SK-N-MC (cell line): ENCODE measurements around the gene NUDT12.

ENCODE experiments used
- DNase-seq: peaks from one replicate; pipeline ENCODE4 v3.0.0-alpha.2; 2011; ENCODE audit warnings: low read depth, low spot score
- H3K27ac ChIP-seq: fragments of 200-600 bp; sonication (generic); 2 replicates; pipeline ENCODE4 v1.5.1; 2016; ENCODE audit warnings: mixed run types
- H3K36me3 ChIP-seq: fragments of 200-600 bp; sonication (generic); 2 replicates; pipeline ENCODE4 v1.6.1; 2017; ENCODE audit warnings: antibody characterized with exemption, low read length, mixed read lengths; ENCODE audit not compliant: insufficient read depth
- H3K4me3 ChIP-seq: fragments of 200-600 bp; sonication (generic); 2 replicates; pipeline ENCODE4 v1.5.1; 2016
- H3K9ac ChIP-seq: fragments of 200-600 bp; sonication (generic); 2 replicates; pipeline ENCODE4 v1.8.0; 2017; ENCODE audit warnings: mixed run types, mixed read lengths; ENCODE audit not compliant: insufficient read length
- H3K9me3 ChIP-seq: fragments of 200-600 bp; sonication (generic); 2 replicates; pipeline ENCODE4 v1.6.1; 2017; ENCODE audit warnings: low read depth, mild to moderate bottlenecking, antibody characterized with exemption, low read length, moderate library complexity, mixed read lengths
- EZH2 ChIP-seq: fragments of 200-600 bp; sonication (generic); IDR thresholded peaks from one replicate; pipeline ENCODE4 v1.6.1; 2017; ENCODE audit warnings: antibody characterized with exemption
- FOXP2 ChIP-seq: optimal IDR thresholded peaks from 2 replicates; pipeline ENCODE3; 2011; ENCODE audit warnings: mild to moderate bottlenecking, moderate library complexity; ENCODE audit not compliant: insufficient read depth; ENCODE audit errors: extremely low read length, control extremely low read depth
- POLR2AphosphoS5 ChIP-seq: IDR thresholded peaks from 2 replicates; pipeline ENCODE4 v1.6.1; 2012; ENCODE audit warnings: mild to moderate bottlenecking, low read depth, low read length, borderline replicate concordance

The NUDT12 gene

DNA sequence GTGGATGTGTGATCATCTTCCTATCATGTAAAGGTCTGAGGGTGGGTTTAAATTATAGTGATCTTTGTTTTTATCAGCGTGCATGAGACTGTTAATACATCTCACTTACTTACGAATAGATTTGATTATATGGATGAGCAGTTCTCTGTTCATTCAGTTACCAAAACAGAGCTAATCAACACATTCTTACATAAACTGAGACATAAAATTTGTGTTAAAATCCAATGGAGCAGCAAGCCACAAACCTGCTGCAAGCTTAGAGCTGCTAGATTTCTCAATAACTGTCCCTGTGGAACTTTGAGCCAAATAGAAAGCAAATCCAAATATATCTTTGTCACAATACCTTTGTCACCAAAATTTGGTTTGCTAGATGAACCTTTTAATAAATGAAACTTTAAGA, 50.1 kb downstream of the NUDT12 start:
- Histone ChIP-seq H3K9ac (no peak overlapping the region), H3K27ac (peak overlapping the region; percentile 77), H3K36me3 (no peaks in the 10 kb centered on the region), H3K9me3 (no peaks in the 10 kb centered on the region), H3K4me3 (peak overlapping the region; percentile 45; the same call in 1 of the 2 replicates)
- no peak for DNase-seq
- TF ChIP-seq POLR2AphosphoS5 (no peak), FOXP2 (no peak), EZH2 (no peak)

DNA sequence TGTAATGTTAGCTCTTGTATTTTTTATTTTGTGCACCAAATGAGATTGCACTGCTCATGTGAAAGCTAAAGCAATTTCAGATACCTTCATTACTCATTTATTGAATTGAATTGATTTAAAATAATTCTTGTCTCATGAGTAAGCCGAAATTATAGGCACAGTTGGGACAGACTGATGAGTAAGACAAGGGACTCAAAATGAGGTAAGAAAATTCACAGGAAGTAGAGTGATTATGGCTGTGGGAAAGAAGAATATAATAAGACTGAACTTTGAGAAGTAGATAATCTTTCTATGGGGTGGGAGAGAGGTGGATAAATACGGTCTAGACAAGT, 51.1 kb downstream of the NUDT12 start:
- no peak overlapping the region for H3K4me3 ChIP-seq
- no peak for TF ChIP-seq EZH2
- no peak for TF ChIP-seq POLR2AphosphoS5
- TF ChIP-seq FOXP2: no peak
- 0 out of 2 replicates have a peak, but pooled peaks cover 2% of the 10 kb centered on the region for H3K9me3 ChIP-seq
- peak overlapping the region; percentile 53; the same call in 1 of the 2 replicates for H3K27ac ChIP-seq
- H3K9ac ChIP-seq: no peak overlapping the region
- no peak for DNase-seq
- H3K36me3 ChIP-seq: no peaks in the 10 kb centered on the region

- H3K4me3 ChIP-seq: no peak overlapping the region
Observed at GRCh38 chr5:103510851-103511553, 51.6 kb downstream of the NUDT12 start.

DNA sequence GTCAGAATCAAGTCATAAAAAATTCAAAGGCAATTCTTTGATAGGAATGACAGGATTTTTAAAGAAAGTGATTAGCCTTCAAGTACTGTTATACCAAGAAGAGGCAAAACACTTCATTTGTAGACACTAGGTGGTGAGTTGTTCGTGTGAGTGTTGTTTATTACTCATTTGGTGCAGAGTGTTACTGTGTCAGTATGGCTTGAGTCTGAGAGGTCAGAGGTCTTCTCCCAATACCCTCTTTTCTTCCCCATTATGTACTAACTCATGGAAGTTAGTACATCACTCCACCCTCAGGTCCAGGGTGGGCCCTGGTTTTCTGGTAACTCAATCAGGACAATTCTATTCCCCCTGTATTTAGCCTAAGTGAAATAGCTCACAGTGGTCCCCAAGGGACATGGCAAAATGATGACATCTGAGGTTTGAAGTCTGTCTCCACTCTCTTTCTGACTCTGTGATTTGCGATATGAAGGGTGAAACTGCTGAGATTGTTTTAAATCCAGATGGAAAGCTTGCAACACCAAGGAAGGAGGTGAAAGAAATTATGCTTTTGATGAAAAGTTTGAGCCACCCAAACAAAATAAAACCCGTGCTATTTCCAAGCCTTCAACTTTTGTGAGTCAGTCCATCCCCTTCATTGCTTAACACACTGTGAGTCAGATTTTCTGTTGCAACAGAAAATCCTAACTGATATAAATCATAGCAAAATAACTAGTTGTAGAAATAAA, 56.8 kb downstream of the NUDT12 start:
- no peak for TF ChIP-seq POLR2AphosphoS5
- no peak for TF ChIP-seq FOXP2
- TF ChIP-seq EZH2: no peak

More at GRCh38 chr5:103510851-103511553, 51.6 kb downstream of the NUDT12 start:
- H3K9me3 ChIP-seq: 0 out of 2 replicates have a peak, but pooled peaks cover 2% of the 10 kb centered on the region
- TF ChIP-seq FOXP2 (no peak), EZH2 (no peak), POLR2AphosphoS5 (no peak)
- DNase-seq: no peak
- H3K9ac ChIP-seq: no peak overlapping the region
- H3K36me3 ChIP-seq: no peaks in the 10 kb centered on the region
- H3K27ac ChIP-seq: no peak overlapping the region; the same call in 1 of the 2 replicates

DNA sequence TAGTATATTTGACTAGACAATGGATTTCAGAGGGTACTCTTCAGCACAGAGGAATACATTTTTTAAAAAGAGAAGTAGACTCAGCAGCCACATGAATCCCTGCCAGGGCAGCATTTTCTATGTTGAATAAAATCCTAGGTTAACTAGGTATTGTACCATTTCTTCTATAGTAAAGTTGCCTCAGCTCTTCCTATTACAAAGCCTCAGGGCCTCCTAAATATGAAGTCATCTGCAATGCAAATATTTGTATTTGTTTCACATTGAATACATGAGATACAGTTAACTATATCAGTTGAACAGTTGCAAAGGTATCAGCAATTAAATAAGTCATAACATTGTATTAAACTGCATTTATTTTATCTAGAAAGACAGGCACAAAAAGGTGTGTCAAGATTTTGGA, 59.5 kb downstream of the NUDT12 start:
- 0 out of 2 replicates have a peak, but pooled peaks cover 2% of the 10 kb centered on the region for H3K9me3 ChIP-seq
- no peak for TF ChIP-seq FOXP2
- 0 out of 2 replicates have a peak overlapping the region, but pooled peaks have one; percentile 14 for H3K4me3 ChIP-seq
- H3K9ac ChIP-seq: no peak overlapping the region
- H3K27ac ChIP-seq: no peak overlapping the region
- no peak for DNase-seq
- H3K36me3 ChIP-seq: no peaks in the 10 kb centered on the region

More for the DNA sequence above, 56.8 kb downstream of the NUDT12 start:
- Histone ChIP-seq H3K9me3 (0 out of 2 replicates have a peak, but pooled peaks cover 2% of the 10 kb centered on the region), H3K27ac (no peak overlapping the region), H3K4me3 (no peak overlapping the region), H3K9ac (no peak overlapping the region), H3K36me3 (no peaks in the 10 kb centered on the region)
- DNase-seq: no peak

DNA sequence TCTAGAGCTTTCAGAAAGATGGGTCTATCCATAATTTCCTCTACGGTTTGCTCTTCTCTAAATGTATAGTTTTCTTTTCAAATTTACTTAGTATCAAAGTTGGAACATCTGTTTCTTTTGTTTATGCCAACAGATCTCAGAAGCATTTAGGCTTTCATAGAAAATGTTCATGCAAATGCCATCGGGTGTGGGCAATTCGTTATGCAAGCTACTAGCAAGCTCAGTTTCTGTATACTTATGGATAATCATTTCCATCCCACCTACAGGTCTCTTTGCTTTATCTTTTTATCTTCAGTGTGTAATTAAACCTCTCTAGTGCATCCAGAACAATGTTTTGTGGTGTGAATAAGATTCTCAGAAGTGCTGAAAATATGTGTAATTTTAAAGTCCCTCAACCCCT, 59.9 kb downstream of the NUDT12 start:
- 0 out of 2 replicates have a peak, but pooled peaks cover 2% of the 10 kb centered on the region for H3K9me3 ChIP-seq
- H3K4me3 ChIP-seq: 0 out of 2 replicates have a peak overlapping the region, but pooled peaks have one; percentile 14
- no peaks in the 10 kb centered on the region for H3K36me3 ChIP-seq
- H3K27ac ChIP-seq: no peak overlapping the region
- no peak overlapping the region for H3K9ac ChIP-seq
- DNase-seq: no peak
- TF ChIP-seq FOXP2: no peak
- no peak for TF ChIP-seq EZH2
- TF ChIP-seq POLR2AphosphoS5: no peak
